Loucy (cell line): ENCODE results near the gene KLC4.

ENCODE experiments used
- H2AFZ ChIP-seq: fragments of 200-600 bp; sonication (generic); 2 replicates; pipeline ENCODE4 v1.6.0; 2016; ENCODE audit warnings: antibody characterized with exemption, mild to moderate bottlenecking, low read length, moderate library complexity
- H3F3A ChIP-seq: fragments of 200-600 bp; 2 replicates; pipeline ENCODE4 v1.6.0; 2016; ENCODE audit warnings: antibody characterized with exemption, low read depth, mild to moderate bottlenecking
- H3K27me3 ChIP-seq: fragments of 200-600 bp; sonication (generic); 2 replicates; pipeline ENCODE4 v1.6.1; 2014; ENCODE audit warnings: low read length, mild to moderate bottlenecking; ENCODE audit not compliant: insufficient read depth, poor library complexity, severe bottlenecking
- H3K36me3 ChIP-seq: fragments of 200-600 bp; sonication (generic); 2 replicates; pipeline ENCODE4 v1.6.1; 2016; ENCODE audit warnings: low read length; ENCODE audit not compliant: insufficient read depth
- H3K4me1 ChIP-seq: fragments of 200-600 bp; sonication (generic); 2 replicates; pipeline ENCODE4 v1.5.1; 2014; ENCODE audit warnings: low read length, mild to moderate bottlenecking; ENCODE audit not compliant: insufficient read depth, poor library complexity, severe bottlenecking
- H3K4me2 ChIP-seq: fragments of 200-600 bp; sonication (generic); 2 replicates; pipeline ENCODE4 v1.6.0; 2014; ENCODE audit warnings: antibody characterized with exemption, low read length, low read depth, mild to moderate bottlenecking; ENCODE audit not compliant: poor library complexity, severe bottlenecking
- H3K4me3 ChIP-seq: fragments of 200-600 bp; sonication (generic); 2 replicates; pipeline ENCODE4 v1.5.1; 2014; ENCODE audit warnings: low read length, mild to moderate bottlenecking, mixed read lengths; ENCODE audit not compliant: poor library complexity, severe bottlenecking
- H3K79me2 ChIP-seq: fragments of 200-600 bp; sonication (generic); 2 replicates; pipeline ENCODE4 v1.6.1; 2014; ENCODE audit warnings: low read length; ENCODE audit not compliant: insufficient read depth
- H3K9ac ChIP-seq: fragments of 200-600 bp; sonication (generic); 2 replicates; pipeline ENCODE4 v1.6.0; 2014; ENCODE audit warnings: mild to moderate bottlenecking, low read depth, low read length, moderate library complexity; ENCODE audit not compliant: poor library complexity, severe bottlenecking
- H3K9me2 ChIP-seq: fragments of 200-600 bp; sonication (generic); replicated peaks from 2 replicates; pipeline ENCODE4 v1.6.1; 2016; ENCODE audit warnings: low read depth, low read length, mixed read lengths
- H3K9me3 ChIP-seq: fragments of 200-600 bp; sonication (generic); 2 replicates; pipeline ENCODE4 v1.6.1; 2014; ENCODE audit warnings: mild to moderate bottlenecking, antibody characterized with exemption, low read length, low read depth; ENCODE audit not compliant: insufficient read depth
- H4K20me1 ChIP-seq: fragments of 200-600 bp; sonication (generic); 2 replicates; pipeline ENCODE4 v1.6.0; 2014; ENCODE audit warnings: antibody characterized with exemption, low read length, mild to moderate bottlenecking; ENCODE audit not compliant: insufficient read depth, poor library complexity, severe bottlenecking
- CTCF ChIP-seq: fragments of 200-600 bp; sonication (generic); conservative IDR thresholded peaks from 2 replicates; pipeline ENCODE4 v1.5.1; 2014; ENCODE audit warnings: mild to moderate bottlenecking, antibody characterized with exemption, low read length
- EZH2phosphoT487 ChIP-seq: fragments of 200-600 bp; IDR thresholded peaks from 2 replicates; pipeline ENCODE4 v1.6.1; 2018; ENCODE audit warnings: antibody characterized with exemption, mild to moderate bottlenecking, moderate library complexity, borderline replicate concordance

KLC4 gene

GRCh38 chr6:43105538-43106222 lies 46.2 kb downstream of the KLC4 start:
- H3K79me2 ChIP-seq, result peaks cover 24% of the 10 kb centered on the region
- TF ChIP-seq EZH2phosphoT487 (no peak), CTCF (no peak)

GRCh38 chr6:43107344-43108062 lies 48.1 kb downstream of the KLC4 start:
- no peaks in the 10 kb centered on the region for H3K36me3 ChIP-seq
- no peaks in the 10 kb centered on the region for H3F3A ChIP-seq
- H4K20me1 ChIP-seq, result no peaks in the 10 kb centered on the region
- H3K27me3 ChIP-seq, result no peaks in the 10 kb centered on the region
- H3K4me1 ChIP-seq, result no peaks in the 10 kb centered on the region
- H3K79me2 ChIP-seq, result peaks cover 24% of the 10 kb centered on the region; the same call in 1 of the 2 replicates
- no peak overlapping the region for H3K9ac ChIP-seq
- H3K9me3 ChIP-seq, result no peaks in the 10 kb centered on the region
- no peak for TF ChIP-seq EZH2phosphoT487
- TF ChIP-seq CTCF, result no peak
- no peak overlapping the region for H3K4me3 ChIP-seq
- no peak overlapping the region for H3K4me2 ChIP-seq
- no peak overlapping the region for H2AFZ ChIP-seq
- H3K9me2 ChIP-seq, result no peaks in the 10 kb centered on the region

More at GRCh38 chr6:43105538-43106222, 46.2 kb downstream of the KLC4 start:
- Histone ChIP-seq H4K20me1 (no peaks in the 10 kb centered on the region), H3K9me2 (no peaks in the 10 kb centered on the region), H3K4me2 (no peak overlapping the region), H3F3A (no peaks in the 10 kb centered on the region), H3K9me3 (no peaks in the 10 kb centered on the region), H3K27me3 (no peaks in the 10 kb centered on the region), H3K9ac (no peak overlapping the region), H3K4me3 (no peak overlapping the region), H3K36me3 (no peaks in the 10 kb centered on the region), H3K4me1 (no peaks in the 10 kb centered on the region), H2AFZ (no peak overlapping the region)

- H3K4me2 ChIP-seq, result no peak overlapping the region
- H3K79me2 ChIP-seq, result peaks cover 40% of the 10 kb centered on the region
- no peaks in the 10 kb centered on the region for H3F3A ChIP-seq
- H3K36me3 ChIP-seq, result no peaks in the 10 kb centered on the region
- no peak overlapping the region for H2AFZ ChIP-seq
- H3K9me3 ChIP-seq, result no peaks in the 10 kb centered on the region
- peaks cover 5% of the 10 kb centered on the region for H3K4me1 ChIP-seq
- H3K4me3 ChIP-seq, result no peak overlapping the region
- no peak for TF ChIP-seq CTCF
- no peak for TF ChIP-seq EZH2phosphoT487
- peaks cover 3% of the 10 kb centered on the region for H4K20me1 ChIP-seq
- H3K27me3 ChIP-seq, result no peaks in the 10 kb centered on the region
- no peaks in the 10 kb centered on the region for H3K9me2 ChIP-seq
- H3K9ac ChIP-seq, result no peak overlapping the region
These were observed 54.2 kb downstream of the KLC4 start for GRCh38 chr6:43113431-43114260.
